ENCODE measurements around the gene STK35. TPM values are rescaled to one million over a fixed set of nuclear protein-coding genes. Genes with fewer than 3 reads are reported as not detected.
"Not testable (repeated sequence)": the region's sequence is repeated elsewhere in the genome, so short reads cannot be mapped to it uniquely, and the experiment has no call there.

STK35 gene
- total RNA-seq, 1 experiment from 2014 or later: 15.0 TPM

DNA sequence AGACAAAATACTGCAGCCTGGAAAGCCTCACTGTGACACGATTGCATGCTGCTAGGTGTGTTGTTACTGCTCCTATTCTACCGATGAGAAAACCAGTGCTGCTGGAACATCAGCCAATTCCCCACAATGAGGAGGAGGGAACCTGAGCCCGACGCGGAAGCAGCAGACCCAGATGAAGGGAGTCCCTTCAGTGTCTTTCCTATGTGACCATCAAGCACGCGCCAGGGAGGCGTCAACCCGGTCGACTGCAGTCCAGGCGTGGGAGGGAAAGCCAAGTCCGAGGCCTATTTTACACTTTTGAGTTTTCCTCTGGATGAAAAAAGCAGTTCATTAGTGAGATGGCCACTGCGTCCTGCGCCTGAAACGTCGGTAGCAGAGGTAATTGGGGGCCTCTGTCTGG is 63.3 kb downstream of the STK35 start:
- no peaks in the 10 kb centered on the region for H3K36me3 ChIP-seq
- H3K27ac ChIP-seq: no peak overlapping the region
- no peaks in the 10 kb centered on the region for H3K4me1 ChIP-seq (replicated peaks)
- H3K27me3 ChIP-seq (replicated peaks): peaks cover 15% of the 10 kb centered on the region; the same call in 1 of the 2 replicates
- H3K4me3 ChIP-seq: no peak overlapping the region
- H3K9me3 ChIP-seq (replicated peaks): no peaks in the 10 kb centered on the region
- no peak for DNase-seq (ENCODE audit: low read depth in 1 of 2, low spot score in 2 of 2)

GRCh38 chr20:2165871-2166270 is 64.2 kb downstream of the STK35 start:
- Histone ChIP-seq H3K27me3 (replicated peaks) (peaks cover 6% of the 10 kb centered on the region; the same call in 1 of the 2 replicates), H3K27ac (no peak overlapping the region), H3K9me3 (replicated peaks) (no peaks in the 10 kb centered on the region), H3K4me3 (no peak overlapping the region), H3K36me3 (no peaks in the 10 kb centered on the region), H3K4me1 (replicated peaks) (no peaks in the 10 kb centered on the region)
- no peak for DNase-seq (ENCODE audit: low read depth in 1 of 2, low spot score in 2 of 2)

- Histone ChIP-seq H3K27me3 (replicated peaks) (peaks cover 9% of the 10 kb centered on the region; the same call in 1 of the 2 replicates), H3K4me3 (no peak overlapping the region), H3K27ac (no peak overlapping the region), H3K36me3 (no peaks in the 10 kb centered on the region), H3K9me3 (replicated peaks) (no peaks in the 10 kb centered on the region), H3K4me1 (replicated peaks) (no peaks in the 10 kb centered on the region)
- DNase-seq (ENCODE audit: low read depth in 1 of 2, low spot score in 2 of 2): no peak
These were observed 65.5 kb downstream of the STK35 start for GRCh38 chr20:2167112-2167511.

DNA sequence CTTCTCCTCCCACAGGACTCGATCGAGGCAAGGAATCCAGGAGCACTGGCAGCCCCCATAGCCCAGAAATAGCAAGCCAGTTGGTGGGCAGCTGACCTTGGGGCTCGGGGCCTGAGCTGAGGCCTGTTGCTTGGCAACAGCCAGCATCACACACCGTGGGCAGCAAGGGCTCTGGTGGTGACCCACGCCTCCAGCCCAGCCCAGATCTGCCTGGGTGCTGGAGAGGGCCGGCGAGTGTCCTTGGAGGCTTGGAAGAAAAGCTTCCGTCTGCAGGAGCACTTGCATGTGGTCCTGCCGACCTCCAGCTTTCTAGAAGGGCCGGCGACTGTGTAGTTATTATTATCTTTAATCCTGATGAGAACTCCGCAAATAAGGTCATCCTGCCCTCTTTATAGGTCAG is 67.3 kb downstream of the STK35 start:
- no peaks in the 10 kb centered on the region for H3K4me1 ChIP-seq (replicated peaks)
- no peaks in the 10 kb centered on the region for H3K9me3 ChIP-seq (replicated peaks)
- no peak for DNase-seq (ENCODE audit: low read depth in 1 of 2, low spot score in 2 of 2)
- no peak overlapping the region for H3K27ac ChIP-seq
- H3K4me3 ChIP-seq: no peak overlapping the region
- peaks cover 8% of the 10 kb centered on the region; the same call in 1 of the 2 replicates for H3K27me3 ChIP-seq (replicated peaks)
- H3K36me3 ChIP-seq: no peaks in the 10 kb centered on the region

DNA sequence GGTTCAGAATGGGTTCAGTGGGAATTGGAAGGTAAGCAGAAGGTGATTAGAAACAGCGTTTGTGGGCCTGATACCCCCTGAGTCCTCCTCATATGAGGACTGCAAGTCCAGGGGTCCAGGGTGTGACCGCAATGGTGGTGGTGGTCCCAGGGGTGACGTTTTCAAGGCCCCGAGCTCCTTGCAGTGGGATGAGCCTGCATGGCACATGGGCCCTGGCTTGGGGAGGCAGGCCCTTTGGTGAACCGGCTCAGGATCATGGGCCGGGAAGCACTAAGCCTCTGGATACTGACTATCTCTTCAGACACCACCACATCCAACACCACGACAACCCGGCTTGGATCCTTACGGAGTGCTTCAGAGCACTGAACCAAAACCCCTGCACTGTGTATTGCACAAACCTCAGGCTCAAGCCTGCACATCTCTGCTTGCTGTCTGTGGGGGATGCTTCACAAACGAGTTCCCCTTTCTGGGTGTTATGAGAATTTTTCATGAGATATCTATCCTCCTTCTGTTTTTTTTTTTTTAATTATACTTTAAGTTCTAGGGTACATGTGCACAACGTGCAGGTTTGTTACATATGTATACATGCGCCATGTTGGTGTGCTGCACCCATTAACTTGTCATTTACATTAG is 67.9 kb downstream of the STK35 start:
- peaks cover 4% of the 10 kb centered on the region; the same call in 1 of the 2 replicates for H3K27me3 ChIP-seq (replicated peaks)
- no peaks in the 10 kb centered on the region for H3K9me3 ChIP-seq (replicated peaks)

GRCh38 chr20:2170404-2170803 is 68.8 kb downstream of the STK35 start:
- no peaks in the 10 kb centered on the region for H3K9me3 ChIP-seq (replicated peaks)

More for the DNA sequence above, 67.9 kb downstream of the STK35 start:
- no peak for DNase-seq (ENCODE audit: low read depth in 1 of 2, low spot score in 2 of 2)
- no peak overlapping the region for H3K4me3 ChIP-seq
- no peak overlapping the region for H3K27ac ChIP-seq
- H3K36me3 ChIP-seq: no peaks in the 10 kb centered on the region
- no peaks in the 10 kb centered on the region for H3K4me1 ChIP-seq (replicated peaks)

DNA sequence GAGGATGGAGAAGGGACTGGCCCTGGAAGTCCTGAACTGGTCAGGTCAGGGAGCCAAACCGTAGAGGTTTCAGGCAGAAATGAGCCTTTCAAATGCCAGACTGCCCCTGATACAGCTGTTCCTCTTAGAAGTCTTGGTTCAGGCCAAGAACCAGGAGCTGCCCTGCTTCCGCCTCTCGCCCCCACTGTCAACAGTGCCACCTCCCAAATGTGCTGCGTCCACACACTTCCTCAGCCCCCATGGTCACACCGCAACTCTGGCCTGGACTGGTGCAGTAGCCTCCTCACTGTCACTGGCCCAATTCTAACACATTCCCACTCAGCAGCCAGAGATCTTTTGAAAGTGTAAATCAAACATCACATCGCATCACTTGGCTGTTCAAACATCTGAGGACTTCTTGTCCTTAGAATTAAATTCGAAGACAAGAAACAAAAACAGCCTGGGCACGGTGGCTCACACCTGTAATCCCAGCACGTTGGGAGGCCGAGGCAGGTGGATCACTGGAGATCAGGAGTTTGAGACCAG is 69.7 kb downstream of the STK35 start:
- Histone ChIP-seq H3K9me3 (replicated peaks) (no peaks in the 10 kb centered on the region), H3K27me3 (replicated peaks) (peaks cover 4% of the 10 kb centered on the region; the same call in 1 of the 2 replicates), H3K4me1 (replicated peaks) (no peaks in the 10 kb centered on the region), H3K36me3 (no peaks in the 10 kb centered on the region), H3K27ac (no peak overlapping the region), H3K4me3 (no peak overlapping the region)
- no peak for DNase-seq (ENCODE audit: low read depth in 1 of 2, low spot score in 2 of 2)

More at GRCh38 chr20:2170404-2170803, 68.8 kb downstream of the STK35 start:
- no peak for DNase-seq (ENCODE audit: low read depth in 1 of 2, low spot score in 2 of 2)
- Histone ChIP-seq H3K27me3 (replicated peaks) (peaks cover 4% of the 10 kb centered on the region; the same call in 1 of the 2 replicates), H3K27ac (no peak overlapping the region), H3K4me1 (replicated peaks) (no peaks in the 10 kb centered on the region), H3K36me3 (no peaks in the 10 kb centered on the region), H3K4me3 (no peak overlapping the region)

DNA sequence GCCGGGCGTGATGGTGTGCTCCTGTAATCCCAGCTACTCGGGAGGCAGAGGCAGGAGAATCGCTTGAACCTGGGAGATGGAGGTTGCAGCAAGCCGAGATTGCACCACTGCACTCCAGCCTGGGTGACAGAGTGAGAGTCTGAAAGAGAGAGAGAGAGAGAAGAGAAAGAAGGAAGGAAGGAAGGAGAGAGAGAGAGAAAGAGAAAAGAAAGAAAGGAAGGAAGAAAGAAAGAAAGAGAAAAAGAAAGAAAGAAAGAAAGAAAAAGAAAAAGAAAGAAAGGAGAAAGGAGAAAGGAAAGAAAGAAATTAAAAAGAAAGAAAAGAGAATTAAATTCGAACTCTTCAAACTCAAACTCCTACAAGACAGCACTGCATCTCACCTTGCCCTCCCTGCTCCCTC is 70.2 kb downstream of the STK35 start:
- H3K27me3 ChIP-seq (replicated peaks); H3K4me3 ChIP-seq; H3K36me3 ChIP-seq; H3K4me1 ChIP-seq (replicated peaks); H3K27ac ChIP-seq; DNase-seq (ENCODE audit: low read depth in 1 of 2, low spot score in 2 of 2); H3K9me3 ChIP-seq (replicated peaks): not testable (repeated sequence)

- Histone ChIP-seq H3K9me3 (replicated peaks) (no peaks in the 10 kb centered on the region), H3K27me3 (replicated peaks) (peaks cover 7% of the 10 kb centered on the region; the same call in 1 of the 2 replicates), H3K36me3 (no peaks in the 10 kb centered on the region), H3K27ac (no peak overlapping the region), H3K4me3 (no peak overlapping the region), H3K4me1 (replicated peaks) (no peaks in the 10 kb centered on the region)
- DNase-seq (ENCODE audit: low read depth in 1 of 2, low spot score in 2 of 2): peak; percentile 61 to 63
These were observed 70.9 kb downstream of the STK35 start for GRCh38 chr20:2172305-2173175.

DNA sequence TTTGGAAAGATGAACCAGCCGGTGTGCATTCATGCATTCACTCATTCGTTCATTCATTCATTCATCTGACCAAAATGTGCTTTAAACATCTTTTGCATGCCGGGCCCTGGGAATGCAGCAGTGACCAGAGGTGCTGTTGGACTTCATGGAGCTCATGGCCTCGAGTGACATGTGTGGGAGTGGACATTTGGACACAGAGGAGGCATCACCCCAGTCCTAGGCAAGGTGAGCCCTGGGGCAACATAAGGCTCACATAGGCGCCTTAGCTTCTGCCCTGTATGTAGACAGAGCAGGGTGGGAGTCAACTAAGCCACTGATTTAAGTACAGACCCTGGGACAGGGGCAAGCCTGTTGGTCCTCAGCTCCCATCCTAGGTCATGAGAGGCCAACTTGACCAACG is 71.6 kb downstream of the STK35 start:
- Histone ChIP-seq H3K4me3 (no peak overlapping the region), H3K27me3 (replicated peaks) (peaks cover 7% of the 10 kb centered on the region; the same call in 1 of the 2 replicates), H3K9me3 (replicated peaks) (no peaks in the 10 kb centered on the region), H3K36me3 (no peaks in the 10 kb centered on the region), H3K4me1 (replicated peaks) (no peaks in the 10 kb centered on the region), H3K27ac (no peak overlapping the region)
- DNase-seq (ENCODE audit: low read depth in 1 of 2, low spot score in 2 of 2): no peak

- Histone ChIP-seq H3K4me1 (replicated peaks) (no peaks in the 10 kb centered on the region), H3K27me3 (replicated peaks) (peaks cover 7% of the 10 kb centered on the region; the same call in 1 of the 2 replicates), H3K4me3 (no peak overlapping the region), H3K36me3 (no peaks in the 10 kb centered on the region), H3K9me3 (replicated peaks) (no peaks in the 10 kb centered on the region), H3K27ac (no peak overlapping the region)
- no peak for DNase-seq (ENCODE audit: low read depth in 1 of 2, low spot score in 2 of 2)
These were observed 72.4 kb downstream of the STK35 start for GRCh38 chr20:2174067-2174466.

- no peak overlapping the region for H3K27ac ChIP-seq
- no peaks in the 10 kb centered on the region for H3K36me3 ChIP-seq
- no peaks in the 10 kb centered on the region for H3K4me1 ChIP-seq (replicated peaks)
- no peak overlapping the region for H3K4me3 ChIP-seq
- no peaks in the 10 kb centered on the region for H3K9me3 ChIP-seq (replicated peaks)
- peaks cover 7% of the 10 kb centered on the region for H3K27me3 ChIP-seq (replicated peaks)
- no peak for DNase-seq (ENCODE audit: low read depth in 1 of 2, low spot score in 2 of 2)
These were observed 75.3 kb downstream of the STK35 start for GRCh38 chr20:2176946-2177345.

DNA sequence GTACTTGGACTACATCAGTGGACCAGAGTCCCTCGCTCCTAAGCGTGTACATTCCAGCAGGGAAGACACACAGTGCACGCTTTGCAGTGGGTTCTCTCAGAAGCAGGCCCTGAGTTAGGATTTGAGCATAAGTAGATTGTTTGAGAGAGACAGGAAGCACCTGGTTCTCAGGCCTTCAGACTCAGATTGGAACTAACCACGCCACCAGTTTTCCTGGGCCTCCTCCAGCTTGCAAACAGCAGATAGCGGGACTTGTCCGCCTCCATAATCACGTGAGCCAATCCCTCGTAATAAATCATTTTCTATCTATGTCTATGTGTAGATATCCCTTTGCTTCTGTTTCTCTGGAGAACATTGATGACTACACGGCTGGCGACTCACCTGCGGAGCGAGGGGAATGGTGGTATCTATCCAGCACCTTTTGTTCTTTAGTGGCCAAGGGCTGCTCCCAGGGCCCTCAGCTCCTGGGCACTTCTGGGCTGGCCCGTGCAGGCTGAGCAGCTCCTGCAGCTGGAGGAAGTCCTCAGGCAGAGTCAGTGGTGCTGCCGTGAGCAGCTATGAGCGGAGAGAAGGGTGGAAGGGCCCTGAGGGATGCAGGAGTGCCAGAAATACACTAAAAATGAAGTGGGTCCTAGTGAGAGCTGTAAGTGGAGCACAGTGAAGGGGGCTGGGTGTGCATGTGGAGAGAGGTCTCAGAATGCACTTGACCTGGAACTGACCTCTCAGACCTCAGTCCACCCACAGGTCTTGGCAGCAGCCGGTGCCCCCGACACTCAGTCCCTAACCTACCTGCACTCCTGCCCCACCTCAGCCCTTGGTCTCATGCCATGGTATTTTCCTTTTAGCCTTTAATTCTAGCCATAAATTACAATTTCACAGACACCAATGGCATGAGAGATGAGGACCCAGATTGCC is 76.9 kb downstream of the STK35 start:
- no peak for DNase-seq (ENCODE audit: low read depth in 1 of 2, low spot score in 2 of 2)
- Histone ChIP-seq H3K27ac (no peak overlapping the region), H3K27me3 (replicated peaks) (peaks cover 6% of the 10 kb centered on the region; the same call in 1 of the 2 replicates)

More for the DNA sequence above, 76.9 kb downstream of the STK35 start:
- Histone ChIP-seq H3K36me3 (no peaks in the 10 kb centered on the region), H3K9me3 (replicated peaks) (no peaks in the 10 kb centered on the region), H3K4me1 (replicated peaks) (no peaks in the 10 kb centered on the region), H3K4me3 (no peak overlapping the region)
